GM23338 (cell line): ENCODE results near the gene AKT2. TPM values are rescaled to one million over a fixed set of nuclear protein-coding genes. Genes with fewer than 3 reads are reported as not detected.

ENCODE experiments used
- ATAC-seq: fragments of 200-7000 bp; cut with Tn5 transposase; 3 replicates; pipeline ENCODE4 v1.9.1; 2020
- DNase-seq: peaks from one replicate; pipeline ENCODE4 v3.0.0-alpha.2; 2015; ENCODE audit warnings: low spot score
- H2AFZ ChIP-seq: fragments of 200-600 bp; sonication (generic); 2 replicates; pipeline ENCODE4 v1.8.0; 2016; ENCODE audit warnings: antibody characterized with exemption, mild to moderate bottlenecking, moderate library complexity
- H3F3A ChIP-seq: fragments of 200-600 bp; sonication (generic); replicated peaks from 2 replicates; pipeline ENCODE4 v1.8.0; 2017; ENCODE audit warnings: antibody characterized with exemption, mixed run types, low read depth
- H3K27ac ChIP-seq: fragments of 200-600 bp; sonication (generic); 2 replicates; pipeline ENCODE4 v1.6.1; 2016; ENCODE audit warnings: low read depth
- H3K27me3 ChIP-seq: fragments of 200-600 bp; sonication (generic); 2 replicates; pipeline ENCODE4 v1.8.0; 2016; ENCODE audit warnings: mild to moderate bottlenecking, mixed run types, moderate library complexity; ENCODE audit not compliant: insufficient read depth
- H3K36me3 ChIP-seq: fragments of 200-600 bp; sonication (generic); 2 replicates; pipeline ENCODE4 v1.8.0; 2016; ENCODE audit warnings: mild to moderate bottlenecking; ENCODE audit not compliant: insufficient read depth
- H3K4me1 ChIP-seq: fragments of 200-600 bp; sonication (generic); 2 replicates; pipeline ENCODE4 v1.8.0; 2016; ENCODE audit warnings: mild to moderate bottlenecking, moderate library complexity; ENCODE audit not compliant: insufficient read depth
- H3K4me2 ChIP-seq: fragments of 200-600 bp; sonication (generic); 2 replicates; pipeline ENCODE4 v1.7.1; 2017; ENCODE audit warnings: mixed run types
- H3K4me3 ChIP-seq: fragments of 200-600 bp; sonication (generic); 2 replicates; pipeline ENCODE4 v1.6.1; 2016; ENCODE audit warnings: mixed run types
- H3K79me2 ChIP-seq: fragments of 200-600 bp; sonication (generic); replicated peaks from 2 replicates; pipeline ENCODE4 v1.8.0; 2017; ENCODE audit warnings: mild to moderate bottlenecking; ENCODE audit not compliant: insufficient read depth
- H3K9me2 ChIP-seq: fragments of 200-600 bp; sonication (generic); 2 replicates; pipeline ENCODE4 v1.8.0; 2017; ENCODE audit not compliant: insufficient read depth
- H4K20me1 ChIP-seq: fragments of 200-600 bp; sonication (generic); replicated peaks from 2 replicates; pipeline ENCODE4 v1.8.0; 2017; ENCODE audit warnings: mild to moderate bottlenecking; ENCODE audit not compliant: insufficient read depth
- H3K27ac Mint-ChIP-seq: 2 replicates; pipeline ENCODE4 v1.8.0; 2020; ENCODE audit warnings: inconsistent platforms, mild to moderate bottlenecking, moderate library complexity, mixed read lengths
- H3K27me3 Mint-ChIP-seq: 3 replicates; pipeline ENCODE4 v1.8.0; 2022; ENCODE audit warnings: low read depth, mild to moderate bottlenecking, moderate library complexity, mixed read lengths, inconsistent platforms; ENCODE audit not compliant: insufficient read depth, poor library complexity
- H3K36me3 Mint-ChIP-seq: 3 replicates; pipeline ENCODE4 v1.8.0; 2021; ENCODE audit warnings: low read depth, mild to moderate bottlenecking, inconsistent platforms, moderate library complexity, mixed read lengths
- H3K4me1 Mint-ChIP-seq: 3 replicates; pipeline ENCODE4 v1.8.0; 2020; ENCODE audit warnings: mild to moderate bottlenecking, inconsistent platforms, mixed read lengths
- H3K4me3 Mint-ChIP-seq: 3 replicates; pipeline ENCODE4 v1.8.0; 2021; ENCODE audit warnings: moderate library complexity, mild to moderate bottlenecking, inconsistent platforms, mixed read lengths
- H3K9me3 Mint-ChIP-seq: 3 replicates; pipeline ENCODE4 v1.8.0; 2020; ENCODE audit warnings: moderate library complexity, mild to moderate bottlenecking, inconsistent platforms, mixed read lengths
- CREB1 ChIP-seq: fragments of 250-450 bp; sonication (Bioruptor Pico); IDR thresholded peaks from 2 replicates; pipeline ENCODE4 v1.5.0; 2020; ENCODE audit warnings: low read depth, mild to moderate bottlenecking, moderate library complexity
- CTCF ChIP-seq, 2 experiments: fragments of 200-600 bp in 1 of 2; sonication (generic) in 1 of 2; conservative IDR thresholded peaks; 2 replicates each; pipeline versions ENCODE4 v1.5.1 to v1.6.1; 2016 to 2017; ENCODE audit warnings: antibody characterized with exemption in 2 of 2, low read depth in 2 of 2, mild to moderate bottlenecking in 2 of 2, moderate library complexity in 1 of 2
- EZH2 ChIP-seq: fragments of 200-600 bp; sonication (generic); IDR thresholded peaks from one replicate; pipeline ENCODE4 v1.8.0; 2017; ENCODE audit warnings: antibody characterized with exemption, mild to moderate bottlenecking, low read depth; ENCODE audit not compliant: unreplicated experiment
- EZH2phosphoT487 ChIP-seq: fragments of 200-600 bp; sonication (generic); IDR thresholded peaks from one replicate; pipeline ENCODE4 v1.8.1; 2018; ENCODE audit warnings: antibody characterized with exemption; ENCODE audit not compliant: unreplicated experiment
- JUNB ChIP-seq: IDR thresholded peaks from one replicate; pipeline ENCODE4 v1.6.1; 2016; ENCODE audit warnings: antibody characterized with exemption; ENCODE audit not compliant: unreplicated experiment
- NANOG ChIP-seq: IDR thresholded peaks from 2 replicates; pipeline ENCODE4 v1.6.1; 2016; ENCODE audit warnings: antibody characterized with exemption, borderline replicate concordance
- POLR2AphosphoS5 ChIP-seq: IDR thresholded peaks from 2 replicates; pipeline ENCODE4 v1.6.1; 2016; ENCODE audit warnings: antibody characterized with exemption, low read depth
- REST ChIP-seq: IDR thresholded peaks from one replicate; pipeline ENCODE4 v1.6.1; 2018; ENCODE audit warnings: antibody characterized with exemption; ENCODE audit not compliant: unreplicated experiment
- STAT1 ChIP-seq: IDR thresholded peaks from one replicate; pipeline ENCODE4 v1.6.1; 2016; ENCODE audit warnings: antibody characterized with exemption; ENCODE audit not compliant: unreplicated experiment
- ZNF114 ChIP-seq: fragments of 250-450 bp; sonication (Bioruptor Pico); IDR thresholded peaks from 2 replicates; pipeline ENCODE4 v1.5.0; 2020; ENCODE audit warnings: mild to moderate bottlenecking, moderate library complexity
- ZNF331 ChIP-seq: fragments of 250-450 bp; sonication (Bioruptor Pico); IDR thresholded peaks from 2 replicates; pipeline ENCODE4 v1.5.0; 2020; ENCODE audit warnings: low read depth, mild to moderate bottlenecking, moderate library complexity
- ZNF462 ChIP-seq: fragments of 250-450 bp; sonication (Bioruptor Pico); IDR thresholded peaks from 2 replicates; pipeline ENCODE4 v1.5.0; 2020; ENCODE audit warnings: mild to moderate bottlenecking, moderate library complexity
- polyA plus RNA-seq: library from polyadenylated mRNA; unstranded; fragments of >200 nt; fragmentation: Nextera tagmentation; extraction: Ambion mirVana; gene quantifications from 2 replicates; pipeline ENCODE4 v1.2.1, GENCODE V29; 2016
- total RNA-seq: library from RNA; depleted of rRNA; stranded (reverse); fragments of >200 nt; shearing (Covaris generic); gene quantifications from 2 replicates; pipeline ENCODE4 v1.2.3, GENCODE V29; 2014
- TF ChIP-seq, protein P1 (sequence below): IDR thresholded peaks from 2 replicates; pipeline ENCODE4 v1.6.1; 2016; ENCODE audit warnings: antibody characterized with exemption

Gene AKT2
- total and polyA plus RNA-seq, 2 experiments from 2014 or later = 17.6 to 123 TPM

DNA sequence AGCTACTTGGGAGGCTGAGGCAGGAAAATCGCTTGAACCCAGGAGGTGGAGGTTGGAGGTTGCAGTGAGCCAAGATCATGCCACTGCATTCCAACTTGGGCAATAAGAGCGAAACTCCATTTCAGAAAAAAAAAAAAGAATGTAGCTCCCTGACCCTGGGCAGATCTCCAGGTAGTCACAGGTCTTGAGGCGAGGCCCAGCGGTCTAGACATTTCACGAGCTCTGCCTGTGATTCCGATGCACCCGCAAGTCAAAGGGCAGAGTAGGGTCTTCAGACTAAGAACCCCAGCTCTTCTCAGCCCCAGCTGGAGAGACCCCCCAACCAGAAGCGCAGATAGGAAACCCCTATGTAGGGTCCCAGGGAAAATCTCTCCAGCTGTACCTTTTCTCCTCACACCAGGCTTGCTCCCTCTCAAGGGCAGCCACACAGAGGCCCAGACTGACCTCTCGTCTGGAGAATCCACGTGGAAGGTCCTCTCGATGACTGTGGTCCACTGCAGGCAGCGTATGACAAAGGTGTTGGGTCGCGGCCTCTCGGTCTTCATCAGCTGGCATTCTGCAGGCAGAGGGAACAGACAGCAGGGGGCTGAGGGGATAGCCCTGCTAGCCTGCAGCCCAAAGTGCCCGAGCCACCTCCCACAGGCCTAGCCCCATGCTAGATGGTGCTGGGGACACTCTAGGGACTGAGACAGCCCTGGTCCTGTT lies 30.3 kb downstream of the AKT2 start:
- H3K36me3 Mint-ChIP-seq = peaks cover 33% of the 10 kb centered on the region
- no peaks in the 10 kb centered on the region; the same call in 1 of the 2 replicates for H3K36me3 ChIP-seq

More for the DNA sequence above, 30.3 kb downstream of the AKT2 start:
- Mint-ChIP-seq H3K4me1 (peaks cover 15% of the 10 kb centered on the region), H3K9me3 (peaks cover 2% of the 10 kb centered on the region; the same call in 1 of the 3 replicates), H3K27me3 (peaks cover 3% of the 10 kb centered on the region), H3K4me3 (no peak overlapping the region), H3K27ac (no peak overlapping the region)
- Histone ChIP-seq H3K4me2 (no peak overlapping the region), H3K4me3 (no peak overlapping the region), H2AFZ (no peak overlapping the region), H3K79me2 (peaks cover 23% of the 10 kb centered on the region), H3K4me1 (peaks cover 7% of the 10 kb centered on the region; the same call in 1 of the 2 replicates), H3K27me3 (no peaks in the 10 kb centered on the region), H3K9me2 (no peaks in the 10 kb centered on the region), H3F3A (no peaks in the 10 kb centered on the region), H4K20me1 (peaks cover 7% of the 10 kb centered on the region; the same call in 1 of the 2 replicates), H3K27ac (no peak overlapping the region)
- DNase-seq = no peak
- ATAC-seq = no peak
- TF ChIP-seq ZNF114 (CRISPR knock-in tag) (no peak), NANOG (no peak), CTCF (conservative IDR thresholded peaks at IDR 0.05; ENCODE audit: low read depth in 2 of 2) (no peak), EZH2phosphoT487 (no peak), ZNF331 (CRISPR knock-in tag) (no peak), POLR2AphosphoS5 (no peak), CREB1 (CRISPR knock-in tag) (no peak), STAT1 (no peak), ZNF462 (no peak), JUNB (no peak), EZH2 (no peak), REST (no peak)
- TF ChIP-seq, protein P1, sequence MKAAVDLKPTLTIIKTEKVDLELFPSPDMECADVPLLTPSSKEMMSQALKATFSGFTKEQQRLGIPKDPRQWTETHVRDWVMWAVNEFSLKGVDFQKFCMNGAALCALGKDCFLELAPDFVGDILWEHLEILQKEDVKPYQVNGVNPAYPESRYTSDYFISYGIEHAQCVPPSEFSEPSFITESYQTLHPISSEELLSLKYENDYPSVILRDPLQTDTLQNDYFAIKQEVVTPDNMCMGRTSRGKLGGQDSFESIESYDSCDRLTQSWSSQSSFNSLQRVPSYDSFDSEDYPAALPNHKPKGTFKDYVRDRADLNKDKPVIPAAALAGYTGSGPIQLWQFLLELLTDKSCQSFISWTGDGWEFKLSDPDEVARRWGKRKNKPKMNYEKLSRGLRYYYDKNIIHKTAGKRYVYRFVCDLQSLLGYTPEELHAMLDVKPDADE = no peak
